ENCODE measurements around the gene CPLANE2.

Gene CPLANE2

DNA sequence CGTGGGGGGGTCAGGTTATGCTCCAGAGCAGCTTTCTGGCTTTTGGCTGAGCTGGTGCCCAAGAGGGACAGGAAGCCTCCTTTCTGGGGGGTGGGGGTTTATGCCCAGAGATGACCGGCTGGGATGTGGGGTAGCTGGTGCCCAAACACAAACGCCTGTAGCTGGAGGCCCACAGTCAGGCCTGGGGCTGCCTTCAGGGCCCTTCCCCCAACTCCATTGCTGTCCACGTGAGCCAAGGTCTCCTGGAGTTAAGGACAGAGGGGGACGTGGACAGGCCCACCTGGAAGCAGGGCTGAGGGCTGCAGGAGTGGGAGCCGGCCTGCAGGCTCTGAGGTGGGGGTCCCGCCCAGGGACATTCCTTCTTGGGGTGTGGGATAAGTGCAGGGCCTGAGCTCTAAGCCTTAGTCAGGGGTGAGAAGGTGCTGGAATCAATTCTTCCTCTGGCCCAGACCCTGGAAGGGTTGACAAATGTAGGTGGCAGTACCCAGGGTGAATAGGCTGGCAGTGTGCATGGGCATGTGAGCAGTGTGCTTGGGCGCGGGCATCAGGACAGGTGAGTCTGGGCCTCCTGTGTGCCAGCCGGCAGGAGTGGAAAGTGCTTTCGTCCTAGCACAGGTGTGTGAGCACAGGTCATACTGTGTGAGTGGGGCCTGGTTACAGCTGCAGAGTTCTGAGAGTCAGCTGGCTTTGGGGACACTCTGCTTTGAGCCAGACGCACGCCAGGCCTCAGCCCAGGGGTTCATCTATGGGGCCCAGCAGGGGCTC is 6.8 kb downstream of the CPLANE2 start:
- H3K79me2 ChIP-seq (ENCODE audit: low read length) = no peaks in the 10 kb centered on the region
- H3K9me3 ChIP-seq (replicated peaks; ENCODE audit: insufficient read depth, low read length) = no peaks in the 10 kb centered on the region
- H3K4me2 ChIP-seq (ENCODE audit: low read depth, low read length) = no peak overlapping the region
- no peak overlapping the region for H3K9ac ChIP-seq (ENCODE audit: low read length)
- H3K27ac ChIP-seq (ENCODE audit: low read length) = no peak overlapping the region
- H3K36me3 ChIP-seq (replicated peaks; ENCODE audit: insufficient read depth, low read length) = no peaks in the 10 kb centered on the region
- no peaks in the 10 kb centered on the region for H3K4me1 ChIP-seq (ENCODE audit: low read length)
- H4K20me1 ChIP-seq (ENCODE audit: insufficient read depth, low read length) = no peaks in the 10 kb centered on the region
- H3K9me2 ChIP-seq (replicated peaks; ENCODE audit: insufficient read depth, low read length) = no peaks in the 10 kb centered on the region
- no peak overlapping the region for H3K4me3 ChIP-seq (ENCODE audit: low read length)
- H2AFZ ChIP-seq (ENCODE audit: low read length) = no peak overlapping the region
- H3K27me3 ChIP-seq (replicated peaks; ENCODE audit: insufficient read depth, low read length) = no peaks in the 10 kb centered on the region
- no peak for DNase-seq
- no peaks in the 10 kb centered on the region for H3F3A ChIP-seq (ENCODE audit: insufficient read depth, low read length)
- no peak for TF ChIP-seq EZH2 (optimal IDR thresholded peaks at IDR 0.05; ENCODE audit: low read depth, low read length)
- TF ChIP-seq, protein P1, sequence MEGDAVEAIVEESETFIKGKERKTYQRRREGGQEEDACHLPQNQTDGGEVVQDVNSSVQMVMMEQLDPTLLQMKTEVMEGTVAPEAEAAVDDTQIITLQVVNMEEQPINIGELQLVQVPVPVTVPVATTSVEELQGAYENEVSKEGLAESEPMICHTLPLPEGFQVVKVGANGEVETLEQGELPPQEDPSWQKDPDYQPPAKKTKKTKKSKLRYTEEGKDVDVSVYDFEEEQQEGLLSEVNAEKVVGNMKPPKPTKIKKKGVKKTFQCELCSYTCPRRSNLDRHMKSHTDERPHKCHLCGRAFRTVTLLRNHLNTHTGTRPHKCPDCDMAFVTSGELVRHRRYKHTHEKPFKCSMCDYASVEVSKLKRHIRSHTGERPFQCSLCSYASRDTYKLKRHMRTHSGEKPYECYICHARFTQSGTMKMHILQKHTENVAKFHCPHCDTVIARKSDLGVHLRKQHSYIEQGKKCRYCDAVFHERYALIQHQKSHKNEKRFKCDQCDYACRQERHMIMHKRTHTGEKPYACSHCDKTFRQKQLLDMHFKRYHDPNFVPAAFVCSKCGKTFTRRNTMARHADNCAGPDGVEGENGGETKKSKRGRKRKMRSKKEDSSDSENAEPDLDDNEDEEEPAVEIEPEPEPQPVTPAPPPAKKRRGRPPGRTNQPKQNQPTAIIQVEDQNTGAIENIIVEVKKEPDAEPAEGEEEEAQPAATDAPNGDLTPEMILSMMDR (IDR thresholded peaks at IDR 0.05; ENCODE audit: low read length) = no peak
- no peak for TF ChIP-seq EZH2phosphoT487 (IDR thresholded peaks at IDR 0.05; ENCODE audit: low read length)

DNA sequence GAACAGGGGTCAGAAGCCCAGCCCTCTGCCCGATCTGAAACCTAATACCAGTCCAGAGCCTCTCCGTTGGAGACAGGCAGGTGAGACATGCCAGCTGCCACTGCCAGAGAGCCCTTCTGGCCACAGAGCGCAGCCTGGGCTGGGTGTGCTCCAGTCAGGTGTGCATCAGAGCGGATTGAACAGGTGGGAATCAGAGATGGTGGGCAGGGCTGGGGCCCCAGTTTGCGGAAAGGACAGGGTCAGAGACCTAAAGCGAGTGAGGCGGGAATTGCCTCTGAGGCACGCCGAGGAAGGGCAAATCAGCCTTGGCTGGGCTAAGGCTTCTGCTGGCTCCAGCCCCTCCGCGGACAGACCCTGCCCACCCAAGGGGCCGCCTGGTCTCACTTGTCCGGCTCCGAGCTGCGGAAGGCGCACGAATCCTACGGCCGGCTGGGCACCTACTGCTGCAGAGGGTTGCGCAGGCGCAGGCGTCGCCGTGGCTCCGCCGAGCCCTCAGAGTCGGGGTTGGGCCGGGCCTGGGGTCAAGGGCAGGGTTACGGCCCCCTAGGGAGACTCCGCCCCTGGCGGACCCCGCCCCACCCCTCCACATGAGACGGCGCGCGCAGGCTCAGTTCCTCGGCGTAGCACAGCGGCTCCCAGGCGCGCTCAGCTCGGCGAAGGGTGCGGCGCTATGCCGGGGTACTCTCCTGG is 10.3 kb downstream of the CPLANE2 start:
- TF ChIP-seq EZH2phosphoT487 (IDR thresholded peaks at IDR 0.05; ENCODE audit: low read length) (no peak), EZH2 (optimal IDR thresholded peaks at IDR 0.05; ENCODE audit: low read depth, low read length) (no peak)
- TF ChIP-seq, protein P1 (IDR thresholded peaks at IDR 0.05; ENCODE audit: low read length) = no peak
- Histone ChIP-seq H2AFZ (ENCODE audit: low read length) (no peak overlapping the region), H4K20me1 (ENCODE audit: insufficient read depth, low read length) (no peaks in the 10 kb centered on the region), H3K79me2 (ENCODE audit: low read length) (no peaks in the 10 kb centered on the region), H3F3A (ENCODE audit: insufficient read depth, low read length) (no peaks in the 10 kb centered on the region), H3K4me1 (ENCODE audit: low read length) (no peaks in the 10 kb centered on the region), H3K4me3 (ENCODE audit: low read length) (no peak overlapping the region), H3K4me2 (ENCODE audit: low read depth, low read length) (no peak overlapping the region), H3K9ac (ENCODE audit: low read length) (no peak overlapping the region), H3K36me3 (replicated peaks; ENCODE audit: insufficient read depth, low read length) (no peaks in the 10 kb centered on the region), H3K9me3 (replicated peaks; ENCODE audit: insufficient read depth, low read length) (no peaks in the 10 kb centered on the region), H3K9me2 (replicated peaks; ENCODE audit: insufficient read depth, low read length) (no peaks in the 10 kb centered on the region), H3K27me3 (replicated peaks; ENCODE audit: insufficient read depth, low read length) (no peaks in the 10 kb centered on the region), H3K27ac (ENCODE audit: low read length) (no peak overlapping the region)
- no peak for DNase-seq

DNA sequence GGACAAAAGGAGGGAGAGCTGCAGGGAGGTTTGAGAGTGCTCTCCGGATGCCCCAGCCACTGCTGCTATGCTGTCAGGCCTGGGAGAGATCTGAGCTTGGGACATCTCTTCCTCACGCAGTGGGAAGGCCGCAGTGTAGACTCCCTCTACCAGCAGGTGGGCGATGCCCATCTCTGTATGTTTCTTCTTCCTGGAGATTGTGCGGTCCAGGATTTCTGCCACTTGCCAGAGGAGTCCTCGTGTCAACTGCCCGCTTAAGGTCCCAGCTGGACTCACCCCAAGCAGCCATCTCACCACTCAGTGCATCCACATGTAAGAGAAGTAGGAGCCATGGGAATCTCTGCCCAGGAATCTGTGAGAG is 10.9 kb downstream of the CPLANE2 start:
- no peak for TF ChIP-seq EZH2 (optimal IDR thresholded peaks at IDR 0.05; ENCODE audit: low read depth, low read length)
- TF ChIP-seq EZH2phosphoT487 (IDR thresholded peaks at IDR 0.05; ENCODE audit: low read length) = no peak
- TF ChIP-seq, protein P1 (IDR thresholded peaks at IDR 0.05; ENCODE audit: low read length) = no peak
- no peaks in the 10 kb centered on the region for H3K9me3 ChIP-seq (replicated peaks; ENCODE audit: insufficient read depth, low read length)
- no peak for DNase-seq
- no peak overlapping the region for H3K27ac ChIP-seq (ENCODE audit: low read length)
- no peaks in the 10 kb centered on the region for H3K27me3 ChIP-seq (replicated peaks; ENCODE audit: insufficient read depth, low read length)
- H3K9me2 ChIP-seq (replicated peaks; ENCODE audit: insufficient read depth, low read length) = no peaks in the 10 kb centered on the region
- no peaks in the 10 kb centered on the region for H4K20me1 ChIP-seq (ENCODE audit: insufficient read depth, low read length)
- H3F3A ChIP-seq (ENCODE audit: insufficient read depth, low read length) = no peaks in the 10 kb centered on the region
- no peak overlapping the region for H2AFZ ChIP-seq (ENCODE audit: low read length)
- no peaks in the 10 kb centered on the region for H3K79me2 ChIP-seq (ENCODE audit: low read length)
- H3K36me3 ChIP-seq (replicated peaks; ENCODE audit: insufficient read depth, low read length) = no peaks in the 10 kb centered on the region
- H3K4me1 ChIP-seq (ENCODE audit: low read length) = no peaks in the 10 kb centered on the region
- H3K4me3 ChIP-seq (ENCODE audit: low read length) = no peak overlapping the region
- H3K9ac ChIP-seq (ENCODE audit: low read length) = no peak overlapping the region
- H3K4me2 ChIP-seq (ENCODE audit: low read depth, low read length) = no peak overlapping the region

Data from MM.1S (cell line).